Right lobe of liver (tissue), 4 donors: Measurements from ENCODE around the gene TEDC2.
A peak's percentile ranks its signal among the peaks of the same experiment; 100 is the strongest.

Experiments used
- CTCF ChIP-seq, 4 donors: fragments of 200-600 bp in 3 of 4; fragments of 450-650 bp in 1 of 4; IDR thresholded peaks; one replicate each; pipeline versions ENCODE4 v1.5.1 to v1.8.0; 2016 to 2022; ENCODE audit warnings: antibody characterized with exemption in 4 of 4, mild to moderate bottlenecking in 2 of 4
- POLR2A ChIP-seq: fragments of 450-650 bp; IDR thresholded peaks from one replicate; pipeline ENCODE4 v1.6.1; 2017; ENCODE audit warnings: antibody characterized with exemption, mild to moderate bottlenecking
- donor health status: DM: no; HTN: no; CAD: no.
- donor health status: DM: no; HTN: no; CAD: no.
- donor health status: DM: no; HTN: yes; CAD: no.

DNA sequence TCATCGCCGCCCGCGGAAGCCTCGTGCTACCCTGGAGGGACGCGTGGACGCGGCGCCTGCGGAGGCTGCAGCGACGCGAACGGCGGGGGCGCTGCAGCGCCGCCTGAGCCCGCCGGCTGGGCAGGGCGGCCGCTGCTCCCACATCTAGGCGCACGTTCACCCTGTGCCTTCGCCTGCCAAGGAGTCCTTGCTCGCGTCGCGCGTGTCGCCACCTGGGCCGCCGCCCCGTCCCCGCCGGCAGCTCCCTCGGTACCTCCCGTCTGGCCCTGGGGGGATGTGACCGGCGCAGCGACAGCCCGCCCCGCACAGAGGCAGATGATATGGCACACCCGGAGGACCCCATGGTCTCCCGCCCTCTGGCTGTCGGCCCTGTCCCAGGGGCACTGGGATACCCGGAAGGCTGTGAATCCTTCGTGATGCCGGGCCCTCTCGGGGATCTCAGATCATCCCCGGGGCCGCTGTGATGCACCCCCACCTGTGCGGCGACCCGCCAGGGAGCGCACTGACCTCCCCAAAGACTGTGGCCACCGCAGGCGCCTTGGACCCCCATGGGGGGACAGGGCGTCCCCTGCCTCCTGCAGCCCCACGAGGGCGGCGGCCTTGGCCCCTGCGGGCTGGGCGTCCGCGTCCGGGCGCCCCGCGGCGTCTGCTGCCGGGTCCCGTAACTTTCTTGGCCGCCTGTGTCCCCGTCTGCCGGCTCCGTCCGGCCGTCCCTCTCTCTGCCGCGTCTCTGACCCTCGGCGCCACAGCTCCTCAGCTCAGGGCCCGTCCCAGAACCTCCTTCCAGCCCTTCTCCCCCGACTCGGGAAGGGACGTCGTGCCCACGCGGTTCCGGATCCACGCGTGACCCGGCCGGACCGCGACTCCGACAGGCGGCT lies 14.3 kb downstream of the TEDC2 start:
- TF ChIP-seq CTCF (IDR thresholded peaks at IDR 0.05) (peak; percentile 14 to 63 (median 40)), POLR2A (no peak)
